Left forelimb (tissue), 1 donor: ENCODE results near the gene SQSTM1.
"Not testable (repeated sequence)": the region's sequence is repeated elsewhere in the genome, so short reads cannot be mapped to it uniquely, and the experiment has no call there.

Source experiments
- DNase-seq: peaks from one replicate; pipeline ENCODE4 v3.0.0-alpha.2; 2018; ENCODE audit warnings: low spot score

Gene SQSTM1

DNA sequence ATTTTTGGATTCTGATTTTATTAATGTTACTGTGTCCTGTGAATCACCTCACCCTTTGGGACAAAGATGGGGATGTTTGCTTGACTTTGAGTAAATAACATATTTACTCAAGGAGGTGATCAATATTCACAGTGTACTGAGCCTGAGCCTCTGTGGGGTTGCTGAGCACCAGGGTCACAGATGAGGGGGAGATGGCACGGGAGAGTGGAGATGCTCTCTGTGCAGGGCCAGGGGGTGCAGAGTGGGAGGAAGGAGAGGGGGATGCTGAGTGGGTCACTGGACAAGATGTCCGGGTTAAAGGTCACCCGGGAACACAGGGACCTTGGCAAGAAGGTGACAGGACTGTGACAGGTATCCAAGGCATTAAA, 4.0 kb downstream of the SQSTM1 start:
- DNase-seq: no peak

GRCh38 chr5:179825655-179826182, 5.0 kb downstream of the SQSTM1 start:
- DNase-seq: no peak

- no peak for DNase-seq
Observed at GRCh38 chr5:179827680-179828079, 7.0 kb downstream of the SQSTM1 start.

- DNase-seq: no peak
Observed at GRCh38 chr5:179828756-179829421, 8.2 kb downstream of the SQSTM1 start.

- no peak for DNase-seq
Observed at GRCh38 chr5:179829732-179830435, 9.2 kb downstream of the SQSTM1 start.

- no peak for DNase-seq
Observed at GRCh38 chr5:179830818-179831468, 10.2 kb downstream of the SQSTM1 start.

DNA sequence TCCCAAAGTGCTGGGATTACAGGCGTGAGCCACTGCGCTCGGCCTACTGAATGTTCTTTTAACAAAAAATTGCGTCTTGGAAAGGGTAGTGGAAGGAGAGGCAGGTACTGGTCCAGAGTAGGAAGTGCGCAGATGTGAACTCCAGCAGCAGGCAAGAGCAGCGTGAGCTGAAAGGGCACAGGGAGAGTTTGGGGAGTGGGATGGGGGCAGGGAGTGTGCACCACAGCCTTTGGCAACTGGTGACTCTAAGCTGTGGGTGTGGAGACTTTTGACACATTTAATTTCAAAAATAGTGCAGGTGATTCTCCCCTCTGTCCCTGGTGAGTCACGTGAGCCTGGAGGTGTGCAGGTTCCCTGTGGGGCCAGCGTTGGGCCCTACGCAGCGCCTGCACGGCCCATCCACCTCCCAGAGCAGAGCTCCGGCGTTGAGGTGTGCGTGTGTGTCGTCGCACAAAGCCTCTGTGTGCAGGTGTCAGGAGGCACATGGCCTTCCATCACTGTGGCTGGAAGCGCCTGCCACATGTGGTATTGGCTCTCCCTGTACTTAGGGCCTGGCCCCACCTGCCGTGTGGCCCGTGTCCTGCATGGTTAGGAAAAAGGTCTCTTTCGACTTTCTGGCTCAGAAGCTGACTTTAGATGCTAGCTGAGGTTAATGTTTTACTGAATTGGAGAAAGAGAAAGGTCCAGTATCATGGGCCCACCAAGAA, 11.5 kb downstream of the SQSTM1 start:
- no peak for DNase-seq

- no peak for DNase-seq
Observed at GRCh38 chr5:179833056-179833708, 12.5 kb downstream of the SQSTM1 start.

GRCh38 chr5:179833709-179834070, 13.0 kb downstream of the SQSTM1 start:
- no peak for DNase-seq

DNA sequence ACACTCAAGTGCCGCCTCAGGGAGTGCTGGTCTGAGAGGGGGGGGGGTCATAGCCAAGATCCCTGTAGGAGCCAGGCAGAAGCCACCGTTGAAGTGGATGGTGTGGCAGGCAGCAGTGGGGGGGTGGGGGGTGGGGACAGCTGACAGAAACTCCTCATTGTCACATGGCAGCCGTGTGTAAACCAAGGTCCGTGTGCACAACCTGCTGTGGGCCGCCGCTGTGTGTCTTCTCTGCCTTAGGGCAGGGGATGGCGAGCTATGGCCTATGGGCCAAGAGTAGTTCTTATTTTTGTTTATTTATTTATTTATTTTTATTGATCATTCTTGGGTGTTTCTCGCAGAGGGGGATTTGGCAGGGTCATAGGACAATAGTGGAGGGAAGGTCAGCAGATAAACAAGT, 13.4 kb downstream of the SQSTM1 start:
- no peak for DNase-seq

GRCh38 chr5:179834871-179835270, 14.2 kb downstream of the SQSTM1 start:
- DNase-seq: not testable (repeated sequence)

GRCh38 chr5:179836225-179837019, 15.7 kb downstream of the SQSTM1 start:
- DNase-seq: no peak

GRCh38 chr5:179837076-179838011, 16.6 kb downstream of the SQSTM1 start:
- DNase-seq: no peak

DNA sequence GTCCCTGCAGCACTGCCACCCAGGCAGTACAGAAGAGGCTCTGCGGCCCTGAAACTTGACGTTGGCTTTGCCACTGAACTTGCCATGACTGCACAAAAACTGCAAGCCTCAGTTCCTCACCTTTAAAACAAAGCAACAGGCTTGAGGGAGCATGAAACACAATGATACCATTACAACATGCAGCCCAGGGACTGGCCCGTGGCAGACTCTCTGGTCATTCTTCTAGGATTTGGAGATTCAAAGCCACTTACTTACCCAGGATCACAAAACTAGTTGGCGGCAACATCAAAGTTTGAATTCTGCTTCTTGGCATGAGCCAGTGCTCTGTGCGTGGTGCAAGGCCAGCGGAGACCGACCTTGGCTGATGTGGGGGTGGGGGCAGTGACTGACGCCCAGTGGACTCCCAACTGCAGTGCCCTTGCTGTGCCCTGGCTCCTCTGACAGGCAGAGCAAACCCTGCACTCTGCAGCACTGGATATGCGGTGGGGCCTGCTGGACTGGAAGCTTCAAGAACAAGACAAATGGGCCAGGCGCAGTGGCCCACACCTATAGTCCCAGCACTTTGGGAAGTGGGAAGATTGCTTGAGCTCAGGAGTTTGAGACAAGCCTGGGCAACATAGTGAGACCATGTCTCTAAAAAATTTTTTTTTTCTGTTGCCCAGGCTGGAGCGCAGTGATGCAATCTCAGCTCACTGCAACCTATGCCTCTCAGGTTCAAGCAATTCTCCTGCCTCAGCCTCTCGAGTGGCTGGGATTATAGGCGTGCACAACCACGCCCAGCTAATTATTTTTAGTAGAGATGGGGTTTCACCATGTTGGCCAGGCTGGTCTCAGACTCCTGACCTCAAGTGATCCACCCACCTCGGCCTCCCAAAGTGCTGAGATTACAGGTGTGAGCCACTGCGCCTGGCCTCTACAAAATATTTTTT, 18.9 kb downstream of the SQSTM1 start:
- no peak for DNase-seq

DNA sequence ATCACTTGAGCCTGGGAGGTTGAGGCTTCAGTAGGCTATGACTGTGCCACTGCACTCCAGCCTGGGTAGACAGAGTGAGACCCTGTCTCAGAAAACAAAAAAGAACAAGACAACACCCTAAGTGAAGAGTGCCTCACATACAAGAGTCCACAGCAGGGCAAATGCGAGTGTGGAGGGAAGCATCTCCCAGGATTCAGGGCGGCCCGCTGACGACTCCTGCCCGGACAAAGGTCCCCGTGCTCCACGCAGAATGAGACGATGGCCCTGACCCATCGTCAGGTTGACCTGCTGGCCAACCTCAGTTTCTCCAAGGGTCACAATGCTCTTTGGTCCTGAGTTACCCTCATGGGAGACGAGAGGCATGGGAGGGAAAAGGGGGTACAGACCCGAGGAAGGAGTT, 19.6 kb downstream of the SQSTM1 start:
- no peak for DNase-seq

DNA sequence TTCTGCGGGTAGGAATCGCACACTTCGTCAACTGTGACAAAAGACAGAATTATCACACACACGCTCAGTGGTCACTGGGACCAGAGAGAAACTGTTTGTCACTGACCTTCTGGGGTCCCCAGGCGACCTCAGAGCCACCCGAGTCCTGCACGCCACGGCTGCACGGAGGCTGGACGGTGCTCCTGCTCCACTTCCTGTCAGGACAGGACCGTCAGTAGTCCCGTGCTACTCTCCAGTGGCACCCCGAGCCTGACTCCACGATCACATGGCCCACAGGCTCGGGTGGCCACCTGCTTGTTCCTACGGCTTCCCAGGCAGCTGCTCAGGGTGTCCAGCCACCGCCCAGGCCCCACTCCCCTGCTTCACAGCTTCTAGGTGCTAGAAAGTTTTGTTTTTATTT, 20.1 kb downstream of the SQSTM1 start:
- DNase-seq: no peak

GRCh38 chr5:179841621-179842020, 20.9 kb downstream of the SQSTM1 start:
- DNase-seq: no peak

DNA sequence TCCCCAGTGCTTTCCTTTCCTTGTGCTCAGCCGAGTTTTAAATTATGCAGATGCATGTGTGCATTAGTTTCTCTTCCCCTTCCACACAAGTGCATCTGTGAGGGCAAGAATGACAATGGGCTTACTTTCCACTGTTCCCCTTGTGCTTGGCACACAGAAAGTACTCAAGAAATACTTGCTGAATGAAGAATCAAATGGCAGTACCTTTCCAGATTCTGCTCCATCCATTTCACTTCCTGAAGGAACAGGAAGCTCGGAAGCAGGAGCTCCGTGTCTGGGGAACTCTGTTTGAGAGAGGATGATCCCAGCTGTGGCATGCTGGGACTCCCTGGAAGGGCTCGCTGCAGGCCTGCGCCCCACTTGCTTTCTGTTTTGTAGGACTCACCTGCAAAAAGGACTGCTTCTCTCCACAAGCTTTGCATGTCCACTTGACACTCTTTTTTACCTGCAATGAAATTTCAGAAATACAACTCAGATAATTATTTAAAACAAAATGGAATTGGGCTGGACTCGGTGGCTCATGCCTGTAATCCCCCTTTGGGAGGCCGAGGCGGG, 32.4 kb downstream of the SQSTM1 start:
- no peak for DNase-seq

GRCh38 chr5:179854356-179854755, 33.7 kb downstream of the SQSTM1 start:
- no peak for DNase-seq
